Heart left ventricle (tissue), 16 donors: Measurements from ENCODE around the gene PRKG1. TPM values are rescaled to one million over a fixed set of nuclear protein-coding genes. Genes with fewer than 3 reads are reported as not detected.

Experiments
- ATAC-seq, 4 donors: fragments of 200-7000 bp; cut with Tn5 transposase; one replicate each; pipeline ENCODE4 v1.9.1; 2020 to 2022; ENCODE audit warnings: moderate library complexity in 4 of 4, mild to moderate bottlenecking in 3 of 4, moderate number of reproducible peaks in 1 of 4
- DNase-seq, 5 donors: peaks; one replicate each; pipeline ENCODE4 v3.0.0-alpha.2; 2020
- H3K27ac ChIP-seq, 12 donors: fragments of 200-600 bp; sonication (generic) in 4 of 12; one replicate each; pipeline versions ENCODE4 v1.5.0 to v1.8.0; 2016 to 2022; ENCODE audit warnings: mild to moderate bottlenecking in 2 of 12
- H3K27me3 ChIP-seq, 9 donors: fragments of 200-600 bp; sonication (generic) in 2 of 9; one replicate each; pipeline versions ENCODE4 v1.5.1 to v1.8.0; 2016 to 2022; ENCODE audit warnings: mild to moderate bottlenecking in 3 of 9
- H3K36me3 ChIP-seq, 9 donors: fragments of 200-600 bp; sonication (generic) in 2 of 9; one replicate each; pipeline versions ENCODE4 v1.5.0 to v1.8.0; 2018 to 2022; ENCODE audit warnings: mild to moderate bottlenecking in 2 of 9
- H3K4me1 ChIP-seq, 12 donors: fragments of 200-600 bp; sonication (generic) in 4 of 12; one replicate each; pipeline versions ENCODE4 v1.5.0 to v1.8.0; 2016 to 2022; ENCODE audit warnings: mild to moderate bottlenecking in 3 of 12
- H3K4me3 ChIP-seq, 12 donors: fragments of 200-600 bp; sonication (generic) in 4 of 12; one replicate each; pipeline versions ENCODE4 v1.5.0 to v1.8.0; 2017 to 2022; ENCODE audit warnings: mild to moderate bottlenecking in 9 of 12, moderate library complexity in 4 of 12
- H3K9me3 ChIP-seq, 12 donors: fragments of 200-600 bp; sonication (generic) in 4 of 12; one replicate each; pipeline versions ENCODE4 v1.5.0 to v1.8.0; 2016 to 2022; ENCODE audit warnings: mild to moderate bottlenecking in 1 of 12
- CTCF ChIP-seq, 12 donors: fragments of 200-600 bp; sonication (generic) in 4 of 12; IDR thresholded peaks; one replicate each; pipeline versions ENCODE4 v1.5.0 to v1.8.0; 2018 to 2022; ENCODE audit warnings: antibody characterized with exemption in 12 of 12, mild to moderate bottlenecking in 5 of 12
- POLR2A ChIP-seq, 2 donors: fragments of 450-650 bp; IDR thresholded peaks; one replicate each; pipeline ENCODE4 v1.6.1; 2017; ENCODE audit warnings: antibody characterized with exemption in 2 of 2, mild to moderate bottlenecking in 2 of 2, moderate library complexity in 2 of 2
- WGBS, 4 donors: extraction: QIAGEN DNeasy Blood & Tissue Kit in 2 of 4; methylation state at CpG; one replicate each; pipeline versions ENCODE4 v1.1.5 to v1.1.7; 2013 to 2018; 5-methylcytosine and 5-hydroxymethylcytosine counted together
- intact Hi-C, 10 donors: fragments of 100-400 bp; cut with DNase I; formaldehyde crosslinking; loops; one replicate each; pipeline versions ENCODE4 v1.11.1 to v1.14.2; 2022
- polyA plus RNA-seq, 2 donors: library from polyadenylated mRNA; stranded (reverse); fragments of 200-250 nt; gene quantifications; one replicate each; pipeline ENCODE4 v1.2.3, GENCODE V29; 2013
- total RNA-seq, 9 donors: library from RNA; depleted of rRNA in 2 of 9; stranded (reverse); fragments of >200 nt in 2 of 9; fragmentation: NEBNext Ultra II Directional in 3 of 9; extraction: Animal tissue kit (Norgen Biotek cat#: 25700) in 3 of 9; gene quantifications; one replicate each; pipeline versions ENCODE4 v1.1.0 to v1.2.4, GENCODE V29; 2016 to 2023
- donor health status: ischemic (EF 13 %, LVEDD 7.1; RV severe dilation, severe dysfunction).
- donor health status: healthy with polysubstance abuse.
- donor health status: DM: no; HTN: yes; CAD: no.
- donor health status: DM: no; HTN: no; CAD: no.
- donor health status: ischemic (EF 25% LVEDD 6.9; RV normal size, moderate dysfunction).
- donor health status: ischemic (EF 25% LVEDD 5.7; RV mildly dilated, moderate dysfunction).
- donor health status: healthy.
- donor health status: DM: yes; HTN: yes; CAD: no.
- donor health status: ischemic (EF 35%, LVEDD 5.7; RV mildly dilated, moderate dysfunction).
- donor health status: nonischemic (EF 11% LVEDD 7.7; RV severe dilation, severe dysfunction).
- donor health status: DM: yes; HTN: yes; CAD: no.
- donor health status: PGD.
- donor health status: ischemic (EF 29% LVEDD 5.4; RV normal size, mild dysfunction).
- donor health status: nonischemic (EF 23%, LVEDD 6.1; RV moderate dilation, normal function).

Gene PRKG1
- total and polyA plus RNA-seq, 11 donors: 5.5 to 37.3 (median 29.3) TPM

- 86 to 88% (median 87%) methylated on average over 3 of the region's 3 CpGs for WGBS, 4 donors
- DNase-seq (no peak), ATAC-seq (no peak)
- no peak for TF ChIP-seq POLR2A (IDR thresholded peaks at IDR 0.05)
- TF ChIP-seq CTCF (IDR thresholded peaks at IDR 0.05): no peak
- no peaks in the 10 kb centered on the region for H3K36me3 ChIP-seq
- no peaks in the 10 kb centered on the region for H3K27me3 ChIP-seq
- peaks cover 0 to 37% (median 20%) of the 10 kb centered on the region in 12 donors for H3K4me1 ChIP-seq
- intact Hi-C loops: loop anchor here in 1 of 10 donors (2.0 kb wide), 1 partner anchor 49 kb away; no protein-coding TSS in a partner anchor
- H3K27ac ChIP-seq: no peak overlapping the region
- H3K9me3 ChIP-seq: no peaks in the 10 kb centered on the region
- H3K4me3 ChIP-seq: no peak overlapping the region
Observed at GRCh38 chr10:51394039-51394438, 319.8 kb downstream of the PRKG1 start.

- Histone ChIP-seq H3K9me3 (no peaks in the 10 kb centered on the region), H3K4me1 (peaks cover 0 to 24% (median 13%) of the 10 kb centered on the region in 12 donors), H3K27ac (peak overlapping the region in 5 of 12 donors; percentile 8 to 41 (median 41)), H3K36me3 (no peaks in the 10 kb centered on the region), H3K27me3 (no peaks in the 10 kb centered on the region), H3K4me3 (no peak overlapping the region)
- DNase-seq: no peak
- 74 to 82% (median 79%) methylated on average over 3 of the region's 3 CpGs for WGBS, 4 donors
- intact Hi-C loops: no loop called here
- ATAC-seq: no peak
- TF ChIP-seq CTCF (IDR thresholded peaks at IDR 0.05) (no peak), POLR2A (IDR thresholded peaks at IDR 0.05) (no peak)
Observed at GRCh38 chr10:51397244-51397643, 323.0 kb downstream of the PRKG1 start.

- intact Hi-C loops: no loop called here
- ATAC-seq: peak; percentile 67 to 93 (median 87)
- whole genome bisulfite sequencing, 4 donors: 32 to 40% (median 36%) methylated on average over 2 of the region's 2 CpGs
- peak in 4 of 5 donors; percentile 39 to 61 (median 56) for DNase-seq
- TF ChIP-seq POLR2A (IDR thresholded peaks at IDR 0.05) (no peak), CTCF (IDR thresholded peaks at IDR 0.05) (no peak)
- Histone ChIP-seq H3K27ac (peak overlapping the region in 5 of 12 donors; percentile 8 to 41 (median 41)), H3K9me3 (no peaks in the 10 kb centered on the region), H3K4me1 (peaks cover 0 to 28% (median 13%) of the 10 kb centered on the region in 12 donors), H3K4me3 (no peak overlapping the region), H3K27me3 (no peaks in the 10 kb centered on the region), H3K36me3 (no peaks in the 10 kb centered on the region)
Observed at GRCh38 chr10:51397695-51398094, 323.4 kb downstream of the PRKG1 start.

GRCh38 chr10:51399840-51400239 lies 325.6 kb downstream of the PRKG1 start:
- intact Hi-C loops: loop anchor here in 1 of 10 donors (10.0 kb wide), 1 partner anchor 145 kb away; no protein-coding TSS in a partner anchor
- Histone ChIP-seq H3K36me3 (no peaks in the 10 kb centered on the region), H3K4me3 (no peak overlapping the region), H3K9me3 (no peaks in the 10 kb centered on the region), H3K27me3 (no peaks in the 10 kb centered on the region), H3K27ac (no peak overlapping the region), H3K4me1 (peaks cover 0 to 47% (median 26%) of the 10 kb centered on the region in 12 donors)
- WGBS, 4 donors: 93 to 97% (median 94%) methylated on average over 6 of the region's 6 CpGs
- TF ChIP-seq POLR2A (IDR thresholded peaks at IDR 0.05) (no peak), CTCF (IDR thresholded peaks at IDR 0.05) (no peak)
- DNase-seq (no peak), ATAC-seq (no peak)
